Measurements from ENCODE around the gene AFF2. TPM values are rescaled to one million over a fixed set of nuclear protein-coding genes. Genes with fewer than 3 reads are reported as not detected.

AFF2 gene
- total RNA-seq, 1 experiment from 2014 or later: 0.16 TPM

- DNase-seq: no peak
- H3K27ac Mint-ChIP-seq (ENCODE audit: unreplicated experiment): no peak overlapping the region
- H3K4me3 Mint-ChIP-seq (ENCODE audit: unreplicated experiment): no peak overlapping the region
- BruUV-seq (replicated peaks): no TSS peak
- no peaks in the 10 kb centered on the region for H3K9me3 Mint-ChIP-seq (ENCODE audit: unreplicated experiment)
- TF ChIP-seq CTCF (IDR thresholded peaks at IDR 0.05; ENCODE audit: insufficient read depth in 1 of 2, low read depth in 1 of 2, low read length in 1 of 2, severe bottlenecking in 1 of 2, unreplicated experiment in 1 of 2): no peak
- CTCF ChIA-PET: no interaction called here
- intact Hi-C loops (cut with micrococcal nuclease; ENCODE audit: unreplicated experiment): no loop called here
- no peaks in the 10 kb centered on the region for H3K36me3 Mint-ChIP-seq (ENCODE audit: insufficient read depth, unreplicated experiment)
- H3K4me1 Mint-ChIP-seq (ENCODE audit: low read depth, unreplicated experiment): no peaks in the 10 kb centered on the region
- peaks cover 3% of the 10 kb centered on the region for H3K27me3 Mint-ChIP-seq (ENCODE audit: insufficient read depth, unreplicated experiment)
- H3K4me1 ChIP-seq: no peaks in the 10 kb centered on the region
- no peaks in the 10 kb centered on the region for H3K9me3 ChIP-seq
- no peaks in the 10 kb centered on the region for H3K36me3 ChIP-seq (ENCODE audit: control insufficient read depth, insufficient read depth, low read length)
- no peaks in the 10 kb centered on the region for H3K27me3 ChIP-seq (replicated peaks; ENCODE audit: control insufficient read depth, insufficient read depth, low read length)
- no peak overlapping the region for H3K4me3 ChIP-seq (ENCODE audit: low read depth, low read length)
- POLR2A ChIA-PET: no interaction called here
Measured at GRCh38 chrX:148612431-148612830, 112.0 kb downstream of the AFF2 start.

- Mint-ChIP-seq H3K27me3 (ENCODE audit: insufficient read depth, unreplicated experiment) (peaks cover 3% of the 10 kb centered on the region), H3K36me3 (ENCODE audit: insufficient read depth, unreplicated experiment) (no peaks in the 10 kb centered on the region), H3K27ac (ENCODE audit: unreplicated experiment) (no peak overlapping the region), H3K4me1 (ENCODE audit: low read depth, unreplicated experiment) (no peaks in the 10 kb centered on the region), H3K9me3 (ENCODE audit: unreplicated experiment) (no peaks in the 10 kb centered on the region), H3K4me3 (ENCODE audit: unreplicated experiment) (no peak overlapping the region)
- intact Hi-C loops (cut with micrococcal nuclease; ENCODE audit: unreplicated experiment): no loop called here
- BruUV-seq (replicated peaks): no TSS peak
- no peaks in the 10 kb centered on the region for H3K4me1 ChIP-seq
- H3K36me3 ChIP-seq (ENCODE audit: control insufficient read depth, insufficient read depth, low read length): no peaks in the 10 kb centered on the region
- ChIA-PET POLR2A (no interaction called here), CTCF (no interaction called here)
- H3K27me3 ChIP-seq (replicated peaks; ENCODE audit: control insufficient read depth, insufficient read depth, low read length): no peaks in the 10 kb centered on the region
- H3K9me3 ChIP-seq: no peaks in the 10 kb centered on the region
- no peak for TF ChIP-seq CTCF (IDR thresholded peaks at IDR 0.05; ENCODE audit: insufficient read depth in 1 of 2, low read depth in 1 of 2, low read length in 1 of 2, severe bottlenecking in 1 of 2, unreplicated experiment in 1 of 2)
- H3K4me3 ChIP-seq (ENCODE audit: low read depth, low read length): no peak overlapping the region
- DNase-seq: no peak
Measured at GRCh38 chrX:148613636-148614035, 113.2 kb downstream of the AFF2 start.

GRCh38 chrX:148615491-148615890, 115.1 kb downstream of the AFF2 start:
- CTCF ChIA-PET: no interaction called here
- H3K9me3 Mint-ChIP-seq (ENCODE audit: unreplicated experiment): no peaks in the 10 kb centered on the region

More at GRCh38 chrX:148615491-148615890, 115.1 kb downstream of the AFF2 start:
- intact Hi-C loops (cut with micrococcal nuclease; ENCODE audit: unreplicated experiment): no loop called here
- no peak for TF ChIP-seq CTCF (IDR thresholded peaks at IDR 0.05; ENCODE audit: insufficient read depth in 1 of 2, low read depth in 1 of 2, low read length in 1 of 2, severe bottlenecking in 1 of 2, unreplicated experiment in 1 of 2)
- Histone ChIP-seq H3K4me3 (ENCODE audit: low read depth, low read length) (no peak overlapping the region), H3K4me1 (no peaks in the 10 kb centered on the region), H3K36me3 (ENCODE audit: control insufficient read depth, insufficient read depth, low read length) (no peaks in the 10 kb centered on the region), H3K27me3 (replicated peaks; ENCODE audit: control insufficient read depth, insufficient read depth, low read length) (no peaks in the 10 kb centered on the region), H3K9me3 (no peaks in the 10 kb centered on the region)
- POLR2A ChIA-PET: no interaction called here
- no peak for DNase-seq
- H3K4me3 Mint-ChIP-seq (ENCODE audit: unreplicated experiment): no peak overlapping the region
- no peak overlapping the region for H3K27ac Mint-ChIP-seq (ENCODE audit: unreplicated experiment)
- H3K4me1 Mint-ChIP-seq (ENCODE audit: low read depth, unreplicated experiment): no peaks in the 10 kb centered on the region
- no TSS peak for BruUV-seq (replicated peaks)
- no peaks in the 10 kb centered on the region for H3K36me3 Mint-ChIP-seq (ENCODE audit: insufficient read depth, unreplicated experiment)
- H3K27me3 Mint-ChIP-seq (ENCODE audit: insufficient read depth, unreplicated experiment): peaks cover 3% of the 10 kb centered on the region
